AG09319 (cell line): ENCODE measurements around the gene JAML.

Experiments
- DNase-seq: peaks from one replicate; pipeline ENCODE4 v3.0.0-alpha.2; 2010; ENCODE audit warnings: low read depth; ENCODE audit errors: extremely low read depth
- TF ChIP-seq, protein P1 (sequence below): IDR thresholded peaks from 2 replicates; pipeline ENCODE4 v1.5.1; 2011; ENCODE audit warnings: low read depth, mild to moderate bottlenecking, inconsistent platforms, low read length, moderate library complexity

Gene JAML

DNA sequence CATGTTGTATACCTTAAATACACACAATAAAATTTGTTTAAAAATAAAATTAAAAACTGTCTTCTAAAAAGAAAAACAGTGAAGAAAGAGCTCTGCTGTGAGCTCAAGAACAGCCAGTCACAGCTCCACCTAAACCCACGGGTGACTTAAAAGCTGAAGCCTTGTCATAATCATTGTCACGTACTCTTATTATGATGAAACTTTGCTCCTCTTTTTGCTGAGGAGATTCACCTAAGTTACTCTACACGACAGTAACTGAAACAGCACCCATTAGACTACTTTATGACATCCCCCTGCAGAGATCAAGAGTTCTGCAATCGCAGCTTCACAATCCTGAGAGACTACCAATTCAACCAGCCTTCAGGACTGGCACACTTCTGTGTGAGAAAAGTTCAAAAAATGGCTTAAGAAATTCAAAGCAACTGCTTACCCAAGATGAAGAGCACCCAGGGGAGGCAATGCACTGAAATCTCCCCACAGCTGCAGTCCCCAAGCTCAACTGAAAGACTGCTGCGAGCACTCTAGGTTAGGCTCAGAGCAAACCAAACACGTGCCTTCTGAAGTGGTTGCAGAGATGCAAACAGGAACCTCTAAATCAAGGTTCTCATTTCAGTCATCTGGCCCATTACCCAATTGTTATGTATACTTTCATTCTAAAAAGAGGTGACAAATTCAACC, at the start of gene JAML:
TSS of gene JAML (minus strand) at position 501 of the 678 bp plus-strand sequence. CDS start 10,145 bp downstream, outside the sequence.
- no peak for DNase-seq

DNA sequence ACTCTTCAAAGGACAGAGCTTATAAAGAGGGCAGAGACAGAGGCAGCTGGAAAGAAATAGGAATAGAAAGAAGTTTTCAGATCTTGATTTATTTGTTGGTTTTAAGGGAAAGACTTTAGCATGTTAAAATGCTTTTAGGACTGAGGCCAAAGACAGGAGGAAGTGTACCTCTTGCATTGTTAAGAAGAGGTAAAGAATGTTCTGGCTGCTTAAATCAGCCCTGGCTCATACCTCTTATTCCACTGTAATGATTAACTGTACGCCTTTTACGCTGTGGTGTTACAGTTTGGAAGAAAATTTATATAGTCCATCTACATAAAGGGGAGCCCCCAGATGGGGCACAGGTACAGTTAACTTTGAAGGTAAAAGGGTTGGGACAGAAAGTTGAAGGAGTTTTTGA, 49.4 kb upstream of the JAML start:
- TF ChIP-seq, protein P1, sequence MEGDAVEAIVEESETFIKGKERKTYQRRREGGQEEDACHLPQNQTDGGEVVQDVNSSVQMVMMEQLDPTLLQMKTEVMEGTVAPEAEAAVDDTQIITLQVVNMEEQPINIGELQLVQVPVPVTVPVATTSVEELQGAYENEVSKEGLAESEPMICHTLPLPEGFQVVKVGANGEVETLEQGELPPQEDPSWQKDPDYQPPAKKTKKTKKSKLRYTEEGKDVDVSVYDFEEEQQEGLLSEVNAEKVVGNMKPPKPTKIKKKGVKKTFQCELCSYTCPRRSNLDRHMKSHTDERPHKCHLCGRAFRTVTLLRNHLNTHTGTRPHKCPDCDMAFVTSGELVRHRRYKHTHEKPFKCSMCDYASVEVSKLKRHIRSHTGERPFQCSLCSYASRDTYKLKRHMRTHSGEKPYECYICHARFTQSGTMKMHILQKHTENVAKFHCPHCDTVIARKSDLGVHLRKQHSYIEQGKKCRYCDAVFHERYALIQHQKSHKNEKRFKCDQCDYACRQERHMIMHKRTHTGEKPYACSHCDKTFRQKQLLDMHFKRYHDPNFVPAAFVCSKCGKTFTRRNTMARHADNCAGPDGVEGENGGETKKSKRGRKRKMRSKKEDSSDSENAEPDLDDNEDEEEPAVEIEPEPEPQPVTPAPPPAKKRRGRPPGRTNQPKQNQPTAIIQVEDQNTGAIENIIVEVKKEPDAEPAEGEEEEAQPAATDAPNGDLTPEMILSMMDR, result no peak
- DNase-seq, result no peak

More for the DNA sequence above, at the start of gene JAML:
- TF ChIP-seq, protein P1, result no peak

GRCh38 chr11:118272001-118272400, 47.2 kb upstream of the JAML start:
- DNase-seq, result no peak
- TF ChIP-seq, protein P1, result no peak

DNA sequence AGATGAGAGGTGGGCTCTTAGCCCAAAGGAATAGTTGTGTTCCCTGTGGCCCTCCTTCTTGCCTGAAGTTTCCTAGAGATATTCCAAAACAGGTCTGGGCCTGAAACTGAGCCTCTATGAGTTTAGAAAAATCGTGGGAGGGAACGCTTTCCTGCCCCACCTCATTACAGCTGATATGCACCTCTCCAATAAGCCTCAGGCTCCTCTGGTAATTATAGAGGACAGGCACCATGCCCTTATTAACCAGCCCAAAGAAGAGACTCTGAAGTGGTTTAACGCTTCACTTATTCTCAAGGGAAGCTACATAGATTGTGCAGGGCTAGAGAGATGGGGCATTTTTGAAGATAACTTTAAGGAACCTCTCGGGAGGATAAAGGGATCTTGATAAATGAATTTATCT, 42.7 kb upstream of the JAML start:
- TF ChIP-seq, protein P1, result no peak
- no peak for DNase-seq

DNA sequence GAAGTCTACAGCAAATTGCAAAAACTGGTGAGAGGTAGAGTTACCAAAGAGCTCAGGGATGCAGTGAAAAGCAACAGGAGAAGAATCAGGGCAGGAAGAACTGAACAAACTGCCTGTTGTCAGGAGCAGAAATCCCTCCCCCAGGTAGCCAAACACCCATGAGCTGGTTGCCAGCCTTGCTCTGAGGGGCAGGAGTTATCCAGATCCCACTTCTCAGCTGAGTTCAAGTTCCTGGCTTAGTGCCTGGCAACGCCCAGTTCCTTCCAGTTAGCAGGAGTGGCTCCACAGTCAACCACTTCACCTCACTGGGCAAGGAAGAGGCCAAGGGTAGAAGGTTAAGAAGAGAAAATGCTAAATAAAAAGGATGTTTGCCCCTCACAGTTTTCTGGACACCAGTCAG, 41.1 kb upstream of the JAML start:
- TF ChIP-seq, protein P1, result no peak
- DNase-seq, result no peak

- no peak for DNase-seq
- TF ChIP-seq, protein P1, result no peak
These were observed 40.0 kb upstream of the JAML start for GRCh38 chr11:118264569-118265465.
